Spinal cord (tissue), 10 donors: ENCODE measurements around the gene ELOVL7. TPM values are rescaled to one million over a fixed set of nuclear protein-coding genes. Genes with fewer than 3 reads are reported as not detected.
A peak's percentile ranks its signal among the peaks of the same experiment; 100 is the strongest.
"Not testable (repeated sequence)": the region's sequence is repeated elsewhere in the genome, so short reads cannot be mapped to it uniquely, and the experiment has no call there.

Experiments used
- DNase-seq, 6 donors: peaks; one replicate each; pipeline versions ENCODE4 v3.0.0 to v3.0.0-alpha.2; 2013 to 2015; ENCODE audit warnings: low spot score in 6 of 6, low read depth in 4 of 6
- H3K27ac ChIP-seq: one replicate; pipeline ENCODE4 v1.5.1; 2013; ENCODE audit warnings: low read depth, low read length, control low read depth
- H3K27me3 ChIP-seq: one replicate; pipeline ENCODE4 v1.6.1; 2013; ENCODE audit warnings: low read length; ENCODE audit not compliant: control insufficient read depth, insufficient read depth
- H3K36me3 ChIP-seq: one replicate; pipeline ENCODE4 v1.6.1; 2013; ENCODE audit warnings: low read length; ENCODE audit not compliant: control insufficient read depth, insufficient read depth
- H3K4me1 ChIP-seq: one replicate; pipeline ENCODE4 v1.6.1; 2013; ENCODE audit warnings: low read length; ENCODE audit not compliant: control insufficient read depth, insufficient read depth
- H3K4me3 ChIP-seq: one replicate; pipeline ENCODE4 v1.5.1; 2013; ENCODE audit warnings: low read depth, low read length, control low read depth
- H3K9me3 ChIP-seq: one replicate; pipeline ENCODE4 v1.6.1; 2013; ENCODE audit warnings: low read length; ENCODE audit not compliant: control insufficient read depth, insufficient read depth
- WGBS: methylation state at CpG from one replicate; pipeline ENCODE4 v1.1.5; 2013; ENCODE audit warnings: missing lambda C conversion rate; ENCODE audit not compliant: insufficient coverage; 5-methylcytosine and 5-hydroxymethylcytosine counted together
- polyA plus RNA-seq, 2 donors: library from polyadenylated mRNA; unstranded; fragments of 120-200 nt; gene quantifications; one replicate each; pipeline ENCODE4 v1.2.1, GENCODE V29; 2013; ENCODE audit not compliant: insufficient read length in 2 of 2
- total RNA-seq, 2 donors: library from RNA; depleted of rRNA in 1 of 2; stranded (reverse); fragments of 120-200 nt in 1 of 2; fragments of >200 nt in 1 of 2; gene quantifications; one replicate each; pipeline versions ENCODE4 v1.2.3 to v1.2.4, GENCODE V29; 2013 to 2014
- donor health status: healthy.

ELOVL7 gene
- total and polyA plus RNA-seq, 4 donors = 3.9 to 20.5 (median 4.4) TPM

- 100% methylated on average over 1 of the region's 3 CpGs for WGBS
- Histone ChIP-seq H3K4me3 (no peak overlapping the region), H3K27me3 (no peaks in the 10 kb centered on the region), H3K36me3 (no peaks in the 10 kb centered on the region), H3K4me1 (no peaks in the 10 kb centered on the region), H3K9me3 (peaks cover 6% of the 10 kb centered on the region), H3K27ac (no peak overlapping the region)
- DNase-seq = no peak
Observed at GRCh38 chr5:60870857-60871256, 26.8 kb upstream of the ELOVL7 start.

- 96% methylated on average over 10 of the region's 16 CpGs for WGBS
- not testable (repeated sequence) for H3K36me3 ChIP-seq, DNase-seq, H3K4me3 ChIP-seq, H3K27ac ChIP-seq, H3K9me3 ChIP-seq, H3K27me3 ChIP-seq, H3K4me1 ChIP-seq
Observed at GRCh38 chr5:60860572-60860971, 16.5 kb upstream of the ELOVL7 start.

- no peaks in the 10 kb centered on the region for H3K36me3 ChIP-seq
- H3K9me3 ChIP-seq = no peaks in the 10 kb centered on the region
- no peaks in the 10 kb centered on the region for H3K4me1 ChIP-seq
- no CpG with 5 or more reads among the region's 1 CpG for WGBS
- no peak overlapping the region for H3K27ac ChIP-seq
- no peak for DNase-seq
- no peaks in the 10 kb centered on the region for H3K27me3 ChIP-seq
- no peak overlapping the region for H3K4me3 ChIP-seq
Observed at GRCh38 chr5:60856066-60856465, 12.0 kb upstream of the ELOVL7 start.

- DNase-seq = no peak
- H3K27me3 ChIP-seq = no peaks in the 10 kb centered on the region
- H3K36me3 ChIP-seq = no peaks in the 10 kb centered on the region
- no peak overlapping the region for H3K27ac ChIP-seq
- no peak overlapping the region for H3K4me3 ChIP-seq
- 61% methylated on average over 3 of the region's 3 CpGs for WGBS
- no peaks in the 10 kb centered on the region for H3K4me1 ChIP-seq
- H3K9me3 ChIP-seq = no peaks in the 10 kb centered on the region
Observed at GRCh38 chr5:60852940-60853339, 8.9 kb upstream of the ELOVL7 start.

GRCh38 chr5:60852317-60852716 is 8.2 kb upstream of the ELOVL7 start:
- no peaks in the 10 kb centered on the region for H3K36me3 ChIP-seq
- no peaks in the 10 kb centered on the region for H3K27me3 ChIP-seq
- 57% methylated on average over 1 of the region's 2 CpGs for WGBS
- no peaks in the 10 kb centered on the region for H3K4me1 ChIP-seq
- H3K9me3 ChIP-seq = no peaks in the 10 kb centered on the region
- H3K4me3 ChIP-seq = no peak overlapping the region
- no peak overlapping the region for H3K27ac ChIP-seq
- no peak for DNase-seq

- H3K9me3 ChIP-seq = no peaks in the 10 kb centered on the region
- H3K27me3 ChIP-seq = no peaks in the 10 kb centered on the region
- no peak overlapping the region for H3K4me3 ChIP-seq
- no peak overlapping the region for H3K27ac ChIP-seq
- no peaks in the 10 kb centered on the region for H3K4me1 ChIP-seq
- no peaks in the 10 kb centered on the region for H3K36me3 ChIP-seq
- peak in 1 of 6 donors; percentile 63 for DNase-seq
Observed at GRCh38 chr5:60851626-60852025, 7.6 kb upstream of the ELOVL7 start.

- DNase-seq = no peak
- WGBS = 100% methylated on average over 1 of the region's 1 CpG
- Histone ChIP-seq H3K9me3 (no peaks in the 10 kb centered on the region), H3K27me3 (peaks cover 22% of the 10 kb centered on the region), H3K36me3 (no peaks in the 10 kb centered on the region), H3K27ac (no peak overlapping the region), H3K4me1 (peaks cover 10% of the 10 kb centered on the region), H3K4me3 (no peak overlapping the region)
Observed at GRCh38 chr5:60846298-60846697, 2.2 kb upstream of the ELOVL7 start.

- no peaks in the 10 kb centered on the region for H3K36me3 ChIP-seq
- DNase-seq = no peak
- WGBS = 0% methylated on average over 49 of the region's 49 CpGs
- H3K4me3 ChIP-seq = peak overlapping the region; percentile 50
- H3K27ac ChIP-seq = no peak overlapping the region
- no peaks in the 10 kb centered on the region for H3K9me3 ChIP-seq
- peaks cover 10% of the 10 kb centered on the region for H3K4me1 ChIP-seq
- H3K27me3 ChIP-seq = peaks cover 22% of the 10 kb centered on the region
Observed at GRCh38 chr5:60843386-60843935, 608 bp downstream of the ELOVL7 start.

GRCh38 chr5:60842871-60843385 is 1.1 kb downstream of the ELOVL7 start:
- peak in 2 of 6 donors; percentile 27 to 42 for DNase-seq
- Histone ChIP-seq H3K4me1 (peaks cover 10% of the 10 kb centered on the region), H3K4me3 (peak overlapping the region; percentile 50), H3K9me3 (no peaks in the 10 kb centered on the region), H3K27ac (no peak overlapping the region), H3K36me3 (no peaks in the 10 kb centered on the region), H3K27me3 (peaks cover 22% of the 10 kb centered on the region)
- 3% methylated on average over 26 of the region's 26 CpGs for WGBS

GRCh38 chr5:60841361-60841760 is 2.7 kb downstream of the ELOVL7 start:
- DNase-seq = no peak
- no peak overlapping the region for H3K27ac ChIP-seq
- peaks cover 10% of the 10 kb centered on the region for H3K4me1 ChIP-seq
- no peaks in the 10 kb centered on the region for H3K9me3 ChIP-seq
- peaks cover 22% of the 10 kb centered on the region for H3K27me3 ChIP-seq
- WGBS = no CpG with 5 or more reads among the region's 2 CpGs
- H3K4me3 ChIP-seq = no peak overlapping the region
- no peaks in the 10 kb centered on the region for H3K36me3 ChIP-seq
